ENCODE measurements around the gene MYEOV.

DNA sequence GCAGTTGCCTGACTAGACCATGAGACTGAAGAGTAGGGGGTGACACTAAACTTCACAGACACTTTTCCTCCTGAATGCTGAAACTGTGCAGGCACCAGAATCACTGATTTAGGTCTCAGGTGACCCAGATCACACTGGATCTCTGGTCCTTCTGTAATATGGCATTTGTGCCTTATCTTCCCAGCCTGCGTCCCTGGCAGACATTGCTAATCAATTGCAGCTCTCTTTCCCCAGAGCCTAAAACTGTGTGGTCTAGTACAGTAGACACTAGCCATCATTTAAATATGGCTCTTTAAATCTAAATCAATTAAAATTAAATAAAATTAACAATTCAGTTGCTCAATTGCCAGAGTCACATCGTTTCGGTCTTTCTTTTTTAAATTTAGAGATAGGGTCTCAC is 17.8 kb upstream of the MYEOV start:
- TF ChIP-seq, protein P1, sequence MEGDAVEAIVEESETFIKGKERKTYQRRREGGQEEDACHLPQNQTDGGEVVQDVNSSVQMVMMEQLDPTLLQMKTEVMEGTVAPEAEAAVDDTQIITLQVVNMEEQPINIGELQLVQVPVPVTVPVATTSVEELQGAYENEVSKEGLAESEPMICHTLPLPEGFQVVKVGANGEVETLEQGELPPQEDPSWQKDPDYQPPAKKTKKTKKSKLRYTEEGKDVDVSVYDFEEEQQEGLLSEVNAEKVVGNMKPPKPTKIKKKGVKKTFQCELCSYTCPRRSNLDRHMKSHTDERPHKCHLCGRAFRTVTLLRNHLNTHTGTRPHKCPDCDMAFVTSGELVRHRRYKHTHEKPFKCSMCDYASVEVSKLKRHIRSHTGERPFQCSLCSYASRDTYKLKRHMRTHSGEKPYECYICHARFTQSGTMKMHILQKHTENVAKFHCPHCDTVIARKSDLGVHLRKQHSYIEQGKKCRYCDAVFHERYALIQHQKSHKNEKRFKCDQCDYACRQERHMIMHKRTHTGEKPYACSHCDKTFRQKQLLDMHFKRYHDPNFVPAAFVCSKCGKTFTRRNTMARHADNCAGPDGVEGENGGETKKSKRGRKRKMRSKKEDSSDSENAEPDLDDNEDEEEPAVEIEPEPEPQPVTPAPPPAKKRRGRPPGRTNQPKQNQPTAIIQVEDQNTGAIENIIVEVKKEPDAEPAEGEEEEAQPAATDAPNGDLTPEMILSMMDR (IDR thresholded peaks at IDR 0.05), result no peak
- TF ChIP-seq EZH2 (IDR thresholded peaks at IDR 0.05; ENCODE audit: borderline replicate concordance, insufficient read depth, low read depth, low read length, poor library complexity, severe bottlenecking), result no peak
